SHP77 treated with DMSO at 0.1 percent for 48 hours (cell line): ENCODE results near the gene KCNQ5.
"Not testable (repeated sequence)": the region's sequence is repeated elsewhere in the genome, so short reads cannot be mapped to it uniquely, and the experiment has no call there.

Experiments
- DNase-seq: peaks from one replicate; lab custom pipeline; 2025; lab: John Stamatoyannopoulos, UW

Gene KCNQ5

DNA sequence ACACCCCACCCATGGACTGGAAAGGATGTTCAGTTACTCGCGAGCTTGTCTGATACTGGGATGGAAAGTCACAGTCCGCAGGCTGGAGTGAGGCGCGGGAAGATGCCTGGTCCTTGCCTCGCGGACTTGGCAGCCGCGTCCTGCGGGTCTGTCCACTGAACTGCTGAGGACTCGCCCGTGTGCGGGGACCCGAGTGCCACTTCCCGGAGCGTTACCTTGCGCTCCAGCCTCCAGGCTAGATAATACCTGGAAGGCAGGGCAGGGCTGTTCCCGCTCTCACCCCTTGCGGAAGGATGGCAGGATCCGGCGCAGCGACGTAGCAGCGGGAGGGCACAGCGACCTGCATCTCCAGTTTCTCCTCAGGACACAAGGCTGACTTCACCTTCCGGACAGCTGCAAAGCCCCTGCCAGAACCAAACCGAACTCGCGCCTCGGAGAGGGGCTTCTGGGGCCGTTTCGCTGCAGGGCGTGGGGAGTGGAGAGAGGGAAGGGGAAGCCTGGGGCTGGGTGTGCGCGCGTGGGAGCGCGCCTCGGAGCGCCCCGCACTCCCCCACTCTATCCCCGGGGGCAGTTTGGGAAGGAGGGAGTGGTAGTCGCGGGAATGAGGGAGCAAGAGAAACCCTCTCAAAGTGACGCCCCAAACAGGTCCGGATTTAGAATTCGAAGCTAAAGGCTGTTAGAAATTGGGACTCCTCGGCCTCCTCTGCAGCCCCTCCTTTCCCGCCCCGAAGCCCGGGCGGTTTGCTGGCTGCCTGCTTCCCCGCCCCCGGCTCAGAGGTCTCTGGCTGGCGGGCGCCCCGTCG, at the start of gene KCNQ5:
TSS of gene KCNQ5 (plus strand) at position 774 of the 803 bp plus-strand sequence.
- DNase-seq, result no peak

DNA sequence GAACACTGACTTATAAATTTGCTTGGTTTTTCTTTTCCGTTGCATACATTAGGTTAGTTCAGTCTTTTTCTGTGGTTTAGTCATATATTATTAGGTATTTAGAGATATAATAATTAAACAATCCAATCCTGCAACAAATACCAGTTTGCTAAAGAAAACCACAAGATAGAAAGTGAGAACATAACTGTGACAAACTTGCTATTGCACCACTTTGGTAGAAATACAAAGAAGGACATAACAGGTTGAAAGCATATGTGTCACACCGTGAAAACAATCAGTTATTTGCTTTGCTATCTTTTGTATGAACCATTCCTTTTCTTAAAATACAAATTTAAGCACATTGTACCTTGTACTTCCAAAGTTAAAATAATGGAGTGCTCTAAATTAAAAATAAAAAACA, 42.0 kb upstream of the KCNQ5 start:
- no peak for DNase-seq

DNA sequence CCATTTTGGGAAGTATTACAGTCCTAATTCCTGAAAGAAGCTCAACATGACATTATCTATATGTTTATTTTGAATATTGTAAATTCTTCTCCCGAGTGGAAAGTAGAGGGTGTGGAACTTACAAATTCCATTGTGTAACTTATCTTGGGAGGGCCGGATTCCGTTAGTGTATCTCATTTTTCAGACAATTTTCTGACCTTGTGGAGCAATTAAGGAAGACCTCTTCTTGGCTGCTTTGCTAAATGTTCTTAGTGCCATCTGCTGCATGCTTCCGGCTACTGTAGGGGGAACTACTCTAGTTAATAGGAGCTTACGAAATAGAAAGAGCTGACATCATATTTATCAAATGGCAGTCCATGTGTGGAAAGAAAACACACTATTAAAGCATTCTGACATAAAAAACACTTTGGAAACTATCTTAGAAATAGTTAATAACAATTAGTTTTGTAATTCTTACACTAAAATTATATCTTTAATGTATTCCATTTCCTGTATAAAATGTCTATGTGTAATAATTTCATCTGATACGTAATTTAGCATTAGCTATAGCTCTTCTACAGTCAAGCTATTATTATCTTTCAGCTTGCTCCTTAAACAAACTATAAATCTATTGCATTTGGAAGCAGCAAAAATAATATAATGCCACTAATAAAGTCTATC, 41.5 kb upstream of the KCNQ5 start:
- peak; percentile 43 for DNase-seq

DNA sequence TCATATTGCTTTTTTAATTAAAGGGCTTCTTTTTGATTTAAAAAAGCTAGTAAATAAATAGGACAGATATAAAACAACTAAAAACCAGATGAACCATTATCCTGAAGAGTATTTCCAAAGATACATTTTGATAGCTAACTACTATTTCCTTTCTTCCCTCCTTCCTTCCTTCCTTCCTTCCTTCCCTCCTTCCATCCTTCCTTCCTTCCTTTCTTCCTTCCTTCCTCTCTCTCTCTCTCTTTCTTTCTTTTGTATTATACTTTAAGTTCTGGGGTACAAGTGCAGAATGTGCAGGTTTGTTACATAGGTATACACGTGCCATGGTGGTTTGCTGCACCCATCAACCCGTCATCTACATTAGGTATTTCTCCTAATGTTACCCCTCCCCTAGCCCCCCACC, 40.9 kb upstream of the KCNQ5 start:
- DNase-seq, result not testable (repeated sequence)

DNA sequence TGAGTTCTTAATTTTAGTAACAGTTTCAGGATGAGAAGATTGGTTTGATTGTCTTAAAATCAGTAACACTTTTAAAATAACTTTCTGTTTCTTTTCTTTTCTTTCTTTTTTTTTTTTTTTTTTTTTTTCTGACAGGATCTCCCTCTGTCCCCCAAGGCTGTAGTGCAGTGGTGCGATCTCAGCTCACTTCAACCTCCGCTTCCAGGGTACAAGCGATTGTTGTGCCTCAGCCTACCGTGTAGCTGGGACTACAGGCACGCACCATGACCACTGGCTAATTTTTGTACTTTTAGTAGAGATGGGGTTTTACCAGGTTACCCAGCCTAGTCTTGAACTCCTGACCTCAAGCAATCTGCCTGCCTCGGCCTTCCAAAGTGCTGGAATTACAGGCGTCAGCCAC, 33.7 kb upstream of the KCNQ5 start:
- DNase-seq, result no peak

DNA sequence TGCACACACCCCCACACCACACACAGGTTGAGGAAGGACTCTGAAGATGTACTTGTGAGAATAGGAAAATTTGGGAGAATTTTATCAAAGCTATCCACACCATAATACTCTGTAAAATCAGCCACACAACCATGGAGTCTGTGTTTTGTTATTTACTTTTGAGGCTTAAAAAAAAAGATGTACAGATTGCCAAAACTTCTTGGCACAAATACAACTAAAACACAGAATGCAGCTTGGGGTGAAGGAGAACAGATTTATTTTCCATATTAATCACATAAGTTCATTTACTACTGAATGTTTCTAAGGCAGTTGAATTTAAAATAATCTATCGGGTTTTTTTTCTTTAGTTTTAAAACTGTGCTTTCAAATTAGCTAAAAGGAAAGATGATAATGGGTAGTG, 32.8 kb upstream of the KCNQ5 start:
- DNase-seq, result no peak

DNA sequence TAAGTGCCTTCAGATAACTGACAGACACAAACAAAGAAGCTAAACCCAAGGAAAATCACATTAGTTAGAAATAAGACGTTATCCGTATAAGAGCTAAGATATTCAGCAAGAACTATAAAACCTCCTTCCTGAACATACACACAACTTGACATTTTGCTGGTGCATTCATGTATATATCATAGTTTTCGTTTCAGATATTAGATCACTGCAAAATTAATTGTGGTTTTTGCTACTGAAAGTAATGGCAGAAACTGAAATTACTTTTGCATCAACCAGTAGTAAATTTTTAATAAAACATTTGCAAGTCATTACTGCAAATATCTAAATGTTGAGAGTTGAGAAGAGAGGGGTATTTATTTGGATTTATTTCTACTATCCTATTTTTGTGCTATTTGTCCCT, 26.1 kb upstream of the KCNQ5 start:
- no peak for DNase-seq

DNA sequence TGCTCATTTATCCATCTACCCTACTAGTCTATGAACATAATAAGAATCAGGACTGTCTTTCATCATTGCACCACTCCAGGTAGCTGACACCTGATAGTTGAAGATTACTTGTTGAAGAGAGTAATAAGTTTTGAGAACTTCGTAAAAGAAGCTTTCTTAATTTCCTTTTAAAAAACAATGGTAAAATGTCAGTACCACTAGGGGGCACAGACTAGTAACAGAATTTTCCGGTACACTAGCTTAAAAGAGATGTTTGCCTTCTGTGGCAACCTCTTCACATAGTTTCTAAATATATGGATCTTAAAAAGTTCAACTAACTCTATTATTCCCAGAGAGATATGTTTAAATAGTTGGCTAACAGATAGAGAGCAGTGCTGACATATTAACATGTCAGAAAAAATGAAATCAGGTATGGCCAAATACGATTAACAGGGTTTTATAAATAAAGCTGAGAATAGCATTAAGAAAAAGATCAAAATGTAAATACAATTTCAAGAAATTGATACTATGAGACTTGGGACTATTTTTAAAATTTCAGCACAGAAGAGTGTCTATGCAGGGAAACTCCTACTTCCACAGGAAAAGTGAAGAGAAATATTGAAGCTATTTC, 5.4 kb upstream of the KCNQ5 start:
- peak; percentile 7 for DNase-seq

DNA sequence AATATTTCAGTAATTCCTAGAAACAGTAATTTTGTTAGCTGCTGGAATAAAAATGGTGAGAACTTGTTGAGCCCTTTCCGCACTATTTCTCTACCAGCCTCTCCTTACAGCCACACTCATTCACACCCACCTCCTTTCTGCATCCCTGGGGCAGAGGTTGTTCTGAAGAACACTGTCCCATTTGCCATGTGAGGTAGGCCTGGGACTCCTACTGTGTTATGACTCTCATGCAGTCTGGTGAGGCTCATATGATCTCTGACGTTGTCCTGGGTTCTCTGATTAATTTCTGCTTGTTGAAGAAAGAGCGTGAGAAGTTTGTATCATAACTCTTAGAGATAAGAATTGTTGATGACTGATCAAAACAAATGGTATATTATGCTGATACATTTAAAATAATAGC, 4.1 kb upstream of the KCNQ5 start:
- DNase-seq, result no peak

DNA sequence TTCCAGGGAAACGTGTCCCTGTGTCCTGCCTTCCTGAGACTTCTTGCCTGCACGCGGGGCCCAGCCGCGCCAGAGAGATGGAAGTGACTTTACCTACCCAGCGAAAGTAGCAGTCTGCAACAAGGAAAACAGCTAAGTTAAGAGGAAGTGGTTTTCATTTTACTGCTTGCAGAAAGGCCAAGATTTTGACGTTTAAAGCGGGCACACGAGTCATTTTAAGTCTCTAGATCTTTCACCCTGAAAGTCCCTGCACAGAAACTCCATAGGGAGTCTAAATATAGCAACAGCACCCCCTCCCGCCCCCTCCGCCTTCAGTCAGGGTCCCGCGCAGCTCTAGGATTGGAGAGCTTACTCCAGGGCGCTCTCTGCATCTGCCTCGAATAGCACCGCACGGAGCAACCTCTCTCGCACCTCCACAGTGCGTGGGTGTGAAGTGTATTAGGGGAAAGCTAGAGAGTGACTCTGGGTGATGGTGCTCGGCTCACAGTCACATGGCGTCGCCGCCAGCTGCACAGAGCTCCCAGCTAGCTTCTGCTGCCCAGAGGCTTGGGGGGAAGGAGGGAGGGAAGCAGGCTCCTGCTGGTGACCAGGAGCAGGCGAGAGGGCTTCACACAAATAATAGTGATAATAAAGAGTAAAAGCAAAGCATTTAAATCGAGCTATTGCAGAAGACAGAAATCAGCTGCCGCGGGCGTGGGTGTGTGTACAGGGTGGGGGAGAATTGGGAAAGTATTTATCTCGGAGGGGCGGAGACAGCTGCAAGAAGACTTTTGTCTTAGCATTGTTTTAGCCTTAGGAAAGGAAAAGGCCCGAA, 1.8 kb upstream of the KCNQ5 start:
- peak; percentile 70 for DNase-seq

DNA sequence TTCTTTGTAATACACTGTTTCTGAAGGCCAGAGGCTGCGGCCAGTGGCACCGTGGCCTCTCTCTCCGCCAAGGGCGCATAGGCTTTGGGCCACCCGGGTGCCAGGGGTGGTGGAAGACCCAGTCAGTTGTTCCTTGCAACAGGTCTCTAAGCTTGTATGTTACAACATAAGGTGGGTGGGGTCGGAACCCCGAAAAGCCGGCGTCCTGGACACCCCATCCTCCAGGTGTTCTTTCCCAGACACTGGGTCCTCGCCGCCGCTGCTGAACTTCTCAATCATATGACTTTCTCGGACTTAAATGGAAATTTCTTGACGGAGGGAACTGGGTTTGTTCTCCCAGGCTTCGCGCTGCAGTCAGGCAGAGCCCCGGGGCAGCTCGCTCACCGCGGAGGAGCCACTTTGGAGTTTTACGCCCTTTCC, 983 bp upstream of the KCNQ5 start:
- DNase-seq, result no peak

DNA sequence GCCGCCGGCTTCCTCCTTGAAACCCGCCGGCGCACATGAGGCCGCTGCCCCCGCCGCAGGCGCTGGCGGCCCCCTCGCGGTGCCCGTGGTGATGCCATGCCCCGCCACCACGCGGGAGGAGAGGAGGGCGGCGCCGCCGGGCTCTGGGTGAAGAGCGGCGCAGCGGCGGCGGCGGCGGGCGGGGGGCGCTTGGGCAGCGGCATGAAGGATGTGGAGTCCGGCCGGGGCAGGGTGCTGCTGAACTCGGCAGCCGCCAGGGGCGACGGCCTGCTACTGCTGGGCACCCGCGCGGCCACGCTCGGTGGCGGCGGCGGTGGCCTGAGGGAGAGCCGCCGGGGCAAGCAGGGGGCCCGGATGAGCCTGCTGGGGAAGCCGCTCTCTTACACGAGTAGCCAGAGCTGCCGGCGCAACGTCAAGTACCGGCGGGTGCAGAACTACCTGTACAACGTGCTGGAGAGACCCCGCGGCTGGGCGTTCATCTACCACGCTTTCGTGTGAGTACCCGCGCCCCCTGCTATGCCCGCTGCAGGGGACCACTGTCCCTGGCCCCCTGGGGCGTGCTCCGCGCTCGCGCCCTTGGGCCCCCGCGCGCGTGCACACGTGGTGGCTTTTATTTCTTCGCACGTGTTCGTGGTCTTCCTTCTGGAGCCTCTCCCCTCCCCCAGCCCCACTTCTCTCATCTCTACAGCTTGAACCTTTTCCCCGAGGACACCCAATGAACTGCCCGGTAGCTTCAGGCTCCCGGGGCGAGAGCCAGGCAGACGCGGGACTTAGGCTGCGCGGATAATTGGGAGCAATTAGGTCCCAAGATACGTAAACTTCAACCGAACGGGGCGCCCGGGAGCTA, 453 bp downstream of the KCNQ5 start:
- no peak for DNase-seq

DNA sequence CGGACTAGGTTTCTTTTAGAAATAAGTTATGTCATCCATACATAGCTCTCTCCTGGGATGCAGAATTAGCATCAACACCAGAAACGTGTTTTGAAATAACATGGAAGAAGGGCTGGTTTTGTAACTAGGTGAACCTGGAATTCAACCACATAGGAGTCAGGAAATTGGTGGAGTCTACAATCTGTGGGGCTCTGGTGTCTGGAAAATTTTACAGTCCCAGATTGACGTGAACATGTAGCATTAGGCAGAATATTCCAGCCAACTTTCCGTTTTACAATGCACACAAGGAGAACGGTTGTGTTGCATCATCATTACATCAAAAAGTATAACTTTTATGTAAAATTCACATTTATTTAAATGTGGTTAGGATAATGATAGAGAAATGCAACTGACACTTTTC, 1.9 kb downstream of the KCNQ5 start:
- no peak for DNase-seq

DNA sequence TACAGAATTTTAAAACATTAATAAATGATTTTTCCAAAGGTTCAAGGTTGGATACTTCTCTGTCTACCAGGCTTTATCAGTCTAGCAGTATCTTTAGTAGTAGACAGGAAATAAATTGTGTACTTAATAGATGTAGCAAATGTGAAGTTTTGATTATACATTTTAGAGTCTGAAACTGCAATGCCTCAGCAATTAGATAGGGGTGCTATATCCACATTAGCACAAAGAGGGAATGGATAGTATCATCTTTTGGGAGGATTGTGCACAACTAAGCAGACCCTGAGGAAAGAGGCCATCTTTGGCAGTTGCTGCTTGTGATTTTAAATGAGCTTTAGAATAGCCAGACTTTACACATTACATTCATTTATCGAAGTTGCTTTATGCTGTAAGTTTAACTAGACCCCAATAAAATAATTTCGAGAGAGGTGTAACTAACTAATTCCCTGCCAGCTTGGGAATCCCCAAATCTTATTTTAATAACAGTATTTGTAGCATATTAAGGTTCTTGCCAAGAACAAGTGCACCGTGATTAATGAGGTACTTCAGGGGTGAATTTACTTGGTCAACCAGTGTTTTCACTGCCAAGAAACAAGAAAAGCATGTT, 2.8 kb downstream of the KCNQ5 start:
- DNase-seq, result no peak

DNA sequence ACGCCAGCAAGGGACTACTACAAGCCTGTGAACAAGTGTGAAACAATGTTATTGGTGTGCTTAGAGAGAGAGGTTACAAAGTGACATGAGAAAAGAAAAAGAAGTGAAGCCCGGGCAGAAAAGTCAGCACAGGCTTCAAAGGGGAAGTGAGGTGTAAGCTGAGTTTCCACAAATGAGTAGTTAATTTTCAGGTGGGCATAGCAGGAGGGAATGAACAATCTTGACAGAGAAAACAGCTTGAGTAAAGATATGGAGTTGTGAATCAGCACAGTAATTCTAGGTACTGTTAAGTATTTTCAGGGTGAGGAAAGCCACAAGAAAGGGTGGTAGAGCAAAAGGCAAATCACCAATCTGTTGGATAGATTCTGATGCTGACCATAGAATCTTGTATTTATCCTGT, 4.3 kb downstream of the KCNQ5 start:
- DNase-seq, result no peak

DNA sequence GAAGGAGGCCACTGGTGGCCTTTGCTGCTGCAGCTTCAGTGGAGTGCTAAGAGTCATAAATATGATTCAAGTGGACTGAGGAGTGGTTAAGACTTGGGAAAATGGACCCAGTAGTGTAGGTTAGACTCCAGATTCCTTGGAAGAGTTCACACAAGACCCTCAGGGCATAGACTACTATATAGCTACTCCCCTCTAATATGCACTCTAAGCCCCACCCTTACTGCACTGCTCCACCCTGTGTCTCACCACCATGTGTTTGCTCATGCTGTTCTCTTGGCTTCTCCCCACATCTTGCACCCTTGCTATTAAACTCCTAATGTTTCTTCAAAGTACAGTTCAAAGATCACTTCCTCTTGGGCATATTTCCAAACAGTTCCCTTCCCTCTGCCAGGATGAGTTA, 5.7 kb downstream of the KCNQ5 start:
- DNase-seq, result no peak

DNA sequence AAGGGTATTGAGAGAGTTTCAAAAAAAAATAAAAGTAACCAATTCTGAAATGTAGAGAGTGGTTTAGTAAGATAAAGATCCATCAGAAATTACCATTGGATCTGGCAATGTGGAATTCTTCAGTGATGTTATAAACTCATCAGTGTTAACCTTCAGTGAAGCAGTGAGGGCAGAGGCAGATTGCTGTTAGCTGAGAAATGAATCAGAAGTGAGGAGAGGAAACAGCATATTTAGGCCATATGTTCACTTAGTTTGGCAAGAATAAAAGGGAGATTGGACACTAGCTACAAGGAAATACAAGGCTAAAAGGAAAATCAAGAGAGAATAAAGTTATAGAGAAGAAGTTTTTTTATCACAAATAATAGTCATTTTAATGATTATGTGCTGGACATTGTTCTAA, 9.6 kb downstream of the KCNQ5 start:
- DNase-seq, result no peak

DNA sequence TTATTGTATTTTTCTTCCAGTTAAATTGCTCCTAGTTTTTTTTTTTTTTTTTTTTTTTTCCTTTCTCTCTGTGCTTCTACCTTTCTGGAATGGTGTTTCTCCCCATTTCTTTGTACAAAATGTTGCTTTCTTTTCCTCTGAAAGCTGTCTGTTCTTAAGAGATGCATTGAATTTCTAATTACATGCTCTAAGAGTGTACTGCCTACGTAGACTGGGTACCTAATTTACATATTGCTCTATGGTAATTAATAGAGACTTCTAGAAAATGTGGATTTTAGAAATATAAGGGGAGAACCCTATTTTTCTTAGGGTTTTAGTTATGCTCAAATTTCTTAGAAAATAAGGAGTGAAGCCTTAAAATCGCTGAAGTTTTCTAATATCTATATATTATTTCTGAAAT, 13.8 kb downstream of the KCNQ5 start:
- DNase-seq, result no peak

DNA sequence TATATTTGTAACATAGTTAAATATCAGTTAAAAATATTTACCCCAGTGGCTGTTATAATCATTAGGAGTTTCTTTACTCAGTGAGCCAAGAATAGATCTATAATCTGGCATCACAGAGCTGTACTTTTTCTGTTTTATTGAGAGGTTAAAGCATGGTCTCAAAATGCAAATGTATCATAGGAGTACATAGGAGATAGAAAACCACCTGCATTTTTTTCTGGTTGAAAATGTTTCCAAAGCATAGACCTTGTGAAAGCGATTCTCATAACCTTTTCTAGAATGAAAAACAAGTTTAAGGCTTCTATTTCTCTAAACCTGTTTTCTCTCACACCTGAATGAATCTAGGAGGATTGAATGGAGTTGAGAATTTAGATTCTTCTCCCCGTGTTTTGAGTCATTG, 14.4 kb downstream of the KCNQ5 start:
- DNase-seq, result no peak

DNA sequence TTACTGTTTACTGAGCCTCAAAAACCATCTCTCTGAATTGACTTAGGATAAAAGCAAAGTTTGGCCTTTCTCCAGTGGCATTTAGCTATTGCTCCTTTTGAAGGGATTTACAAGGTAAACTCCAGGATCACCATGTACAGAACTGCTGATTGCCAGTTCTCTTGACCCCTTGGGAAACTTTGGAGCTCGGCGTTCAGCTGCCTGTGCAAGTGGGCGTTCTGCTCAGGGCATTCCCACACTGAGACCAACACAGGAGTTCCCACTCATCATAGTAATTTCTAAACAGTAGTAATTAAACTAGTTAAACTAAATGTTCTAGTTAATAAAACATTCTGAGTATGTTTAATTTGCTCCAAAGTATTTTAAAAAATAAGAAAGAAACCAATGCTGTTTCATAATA, 14.9 kb downstream of the KCNQ5 start:
- no peak for DNase-seq
